ENCODE results near the gene HVCN1.

The HVCN1 gene

GRCh38 chr12:110699591-110700445 lies 10.9 kb upstream of the HVCN1 start:
- DNase-seq (ENCODE audit: low spot score), result no peak

GRCh38 chr12:110698171-110698902 lies 9.4 kb upstream of the HVCN1 start:
- DNase-seq (ENCODE audit: low spot score), result peak; percentile 82

DNA sequence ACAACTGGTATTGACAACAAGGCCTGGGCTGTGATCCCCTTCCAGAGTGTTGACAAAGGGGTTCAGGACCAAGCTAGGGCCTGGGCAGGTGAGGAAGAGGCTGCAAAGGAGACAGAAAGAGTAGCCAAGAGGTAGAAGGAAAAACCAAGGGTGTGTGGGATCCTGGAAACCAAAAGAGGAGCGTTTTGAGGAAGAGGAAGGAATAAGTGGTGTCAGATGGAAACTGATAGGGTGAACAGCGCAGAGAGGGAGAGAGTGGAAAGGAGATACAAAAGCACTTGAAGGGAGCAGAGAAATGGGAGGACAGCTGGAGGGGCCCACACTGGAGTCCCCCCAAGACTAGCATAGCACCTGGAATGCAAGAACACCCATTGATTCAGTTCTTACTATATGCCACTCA lies 8.3 kb upstream of the HVCN1 start:
- DNase-seq (ENCODE audit: low spot score), result no peak

DNA sequence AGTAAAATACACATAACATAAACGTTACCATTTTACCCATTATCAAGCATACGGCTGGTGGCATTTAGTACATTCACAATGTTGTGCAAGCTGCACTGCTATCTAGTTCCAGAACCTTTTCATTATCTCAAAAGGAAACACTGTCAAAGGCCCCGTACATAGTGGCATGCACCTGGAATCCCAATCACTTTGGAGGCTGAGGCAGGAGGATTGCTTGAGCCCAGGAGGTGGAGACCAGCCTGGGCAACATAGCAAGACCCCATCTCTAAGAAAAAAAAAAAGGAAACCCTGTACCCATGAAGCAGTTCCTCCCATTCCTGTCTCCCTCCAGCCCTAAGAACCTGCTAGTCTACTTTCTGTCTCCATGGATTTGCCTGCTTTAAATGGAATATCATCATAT lies 7.4 kb upstream of the HVCN1 start:
- DNase-seq (ENCODE audit: low spot score), result no peak

- no peak for DNase-seq (ENCODE audit: low spot score)
These were observed 5.5 kb upstream of the HVCN1 start for GRCh38 chr12:110694330-110694901.

- no peak for DNase-seq (ENCODE audit: low spot score)
These were observed 4.8 kb upstream of the HVCN1 start for GRCh38 chr12:110693731-110694130.

- no peak for DNase-seq (ENCODE audit: low spot score)
These were observed 1.2 kb upstream of the HVCN1 start for GRCh38 chr12:110690127-110690430.

DNA sequence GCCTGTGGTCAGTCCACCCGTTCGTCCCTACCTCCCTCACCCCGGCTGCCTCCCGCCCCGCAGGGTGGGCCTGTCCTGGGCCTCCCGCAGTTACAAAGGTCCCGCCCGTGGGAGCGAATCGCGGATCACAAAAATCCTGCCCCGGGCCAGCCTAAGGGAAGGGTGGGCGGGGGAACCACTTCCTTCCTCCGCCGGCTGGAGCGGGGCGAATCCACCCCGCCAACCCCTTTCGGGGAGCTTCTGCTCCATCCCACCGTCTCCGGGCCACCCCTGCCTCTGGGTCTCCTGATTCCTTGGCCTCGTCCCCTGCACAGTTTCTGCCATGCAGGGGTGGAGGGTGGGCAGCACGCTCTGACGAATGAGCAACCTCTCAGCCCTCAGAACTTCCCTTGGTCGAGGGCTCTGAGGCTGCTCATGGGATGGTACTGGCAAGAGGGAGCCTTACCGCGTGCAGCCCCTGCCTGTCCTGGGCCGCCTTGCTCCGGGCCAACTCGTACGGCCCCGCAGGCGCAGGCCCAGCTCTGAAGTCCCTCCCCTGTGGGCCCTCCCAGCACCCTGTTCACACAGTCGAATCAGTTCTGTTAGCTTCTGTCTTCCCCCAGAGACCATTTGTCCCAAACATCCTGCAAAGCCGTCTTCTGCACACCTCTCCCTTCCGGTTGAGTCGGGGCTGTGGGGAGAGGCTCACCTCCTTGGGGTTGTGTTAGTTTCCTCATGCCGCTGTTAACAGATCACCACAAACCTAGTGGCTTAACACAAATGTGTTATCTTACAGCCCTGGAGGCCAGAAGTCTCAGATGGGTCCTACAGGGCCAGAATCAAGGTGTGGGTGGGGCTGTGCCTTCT lies 589 bp upstream of the HVCN1 start:
- no peak for DNase-seq (ENCODE audit: low spot score)

DNA sequence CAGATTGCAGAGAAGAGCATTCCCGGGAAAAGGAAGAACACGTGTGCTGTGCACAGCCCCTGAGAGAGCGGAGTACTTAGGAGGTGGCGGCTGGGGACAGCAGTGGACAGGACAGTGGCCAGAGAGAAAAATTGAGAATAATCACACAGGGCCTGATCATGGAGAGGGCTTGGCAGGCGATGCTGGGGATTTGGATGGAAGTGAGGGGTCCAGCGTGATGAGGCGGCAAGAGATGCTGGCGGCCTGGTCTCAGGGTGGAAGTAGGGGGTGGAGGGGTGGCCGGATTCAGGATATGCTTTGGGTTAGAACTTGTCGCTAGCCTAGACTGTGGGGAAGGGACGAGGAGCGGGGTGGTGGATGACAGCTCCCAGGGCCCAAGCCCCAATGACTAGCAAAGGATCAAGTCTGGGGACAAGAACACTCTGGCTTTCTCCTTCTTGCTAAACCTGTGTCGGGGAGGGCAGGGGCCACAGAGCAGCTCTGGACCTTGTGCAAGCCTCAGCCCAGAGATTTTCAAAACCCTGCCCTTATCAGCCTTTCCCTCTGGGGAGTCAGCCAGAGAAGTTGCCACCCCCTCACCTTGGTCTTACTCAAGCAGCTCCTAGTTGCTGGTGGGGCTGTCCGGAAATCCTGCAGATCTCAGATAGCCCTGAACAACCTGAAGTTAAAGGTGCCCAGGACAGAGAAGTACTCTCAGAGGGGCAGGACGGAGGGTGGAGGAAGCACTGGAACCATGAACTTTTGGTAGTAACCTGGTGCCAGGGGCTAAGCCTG lies 1.3 kb downstream of the HVCN1 start:
- no peak for DNase-seq (ENCODE audit: low spot score)

DNA sequence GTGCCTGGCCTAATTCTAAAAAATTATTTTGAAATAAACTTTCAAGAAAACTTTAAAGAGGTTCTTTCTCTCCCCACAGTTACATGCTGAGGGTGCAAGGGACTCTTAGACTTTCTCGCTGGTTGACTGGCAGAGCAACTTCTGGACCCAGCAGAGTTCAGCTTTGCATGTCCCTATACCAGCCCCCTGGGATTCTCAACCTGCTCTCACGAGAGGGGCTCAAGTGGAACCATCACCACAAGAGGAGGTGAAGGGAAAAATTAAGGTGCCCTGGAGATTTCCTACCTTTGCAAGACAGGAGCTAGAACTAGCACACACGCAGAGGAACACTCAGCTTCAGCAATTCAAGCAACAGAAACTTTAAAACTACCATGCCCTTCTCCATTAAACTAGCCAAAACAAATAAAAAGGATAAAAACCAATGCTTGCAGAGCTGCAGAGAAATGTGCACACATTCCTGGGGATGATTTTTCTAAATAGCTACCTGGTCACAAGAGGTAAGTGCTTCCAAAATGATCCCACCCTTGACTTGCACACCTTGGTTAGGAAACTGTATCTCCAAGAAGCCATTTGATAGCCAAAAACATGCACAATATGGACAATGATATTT lies 2.5 kb downstream of the HVCN1 start:
- no peak for DNase-seq (ENCODE audit: low spot score)

- DNase-seq (ENCODE audit: low spot score), result no peak
These were observed 4.5 kb downstream of the HVCN1 start for GRCh38 chr12:110684312-110684836.

- DNase-seq (ENCODE audit: low spot score), result no peak
These were observed 5.0 kb downstream of the HVCN1 start for GRCh38 chr12:110683888-110684287.

GRCh38 chr12:110680032-110680431 lies 8.9 kb downstream of the HVCN1 start:
- DNase-seq (ENCODE audit: low spot score), result no peak

DNA sequence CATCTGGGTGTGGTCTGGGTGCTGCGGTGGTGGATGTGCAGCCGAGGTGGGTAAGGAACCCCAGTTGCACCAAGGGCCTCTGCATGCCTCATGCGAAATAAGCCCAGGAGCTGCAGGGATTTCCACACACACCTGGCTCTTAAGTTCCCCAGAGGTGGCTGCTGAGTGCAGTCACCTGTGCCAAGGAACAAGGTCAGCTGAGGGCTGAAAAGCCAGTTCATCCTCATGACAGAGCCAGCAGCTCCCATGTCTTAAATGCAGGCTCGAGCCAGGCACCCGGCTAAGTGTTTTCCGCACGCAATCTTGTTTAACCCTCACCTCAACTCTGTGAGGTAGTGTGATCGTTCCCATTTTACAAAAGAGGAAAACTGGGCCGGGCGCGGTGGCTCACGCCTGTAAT lies 9.7 kb downstream of the HVCN1 start:
- DNase-seq (ENCODE audit: low spot score), result no peak

DNA sequence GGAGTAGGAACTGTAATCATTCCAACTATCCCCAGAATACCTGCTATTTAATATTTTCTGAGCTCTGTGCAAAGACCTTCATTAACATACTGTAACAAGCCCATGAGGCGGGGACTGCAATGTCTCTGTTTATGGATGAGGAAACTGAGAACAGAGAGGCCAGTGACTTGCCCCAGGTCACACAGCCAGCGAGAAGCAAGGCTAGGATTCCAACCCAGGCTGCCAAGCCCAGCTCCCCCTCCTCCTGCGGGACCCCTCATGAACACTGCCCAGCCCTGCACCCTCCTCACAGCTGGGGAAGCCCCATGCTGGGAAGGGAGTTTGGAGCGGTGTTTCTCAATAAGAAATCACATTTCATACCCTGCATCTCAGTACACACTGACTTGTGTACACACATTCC lies 10.9 kb downstream of the HVCN1 start:
- DNase-seq (ENCODE audit: low spot score), result no peak

GRCh38 chr12:110677206-110677911 lies 11.6 kb downstream of the HVCN1 start:
- DNase-seq (ENCODE audit: low spot score), result no peak

DNA sequence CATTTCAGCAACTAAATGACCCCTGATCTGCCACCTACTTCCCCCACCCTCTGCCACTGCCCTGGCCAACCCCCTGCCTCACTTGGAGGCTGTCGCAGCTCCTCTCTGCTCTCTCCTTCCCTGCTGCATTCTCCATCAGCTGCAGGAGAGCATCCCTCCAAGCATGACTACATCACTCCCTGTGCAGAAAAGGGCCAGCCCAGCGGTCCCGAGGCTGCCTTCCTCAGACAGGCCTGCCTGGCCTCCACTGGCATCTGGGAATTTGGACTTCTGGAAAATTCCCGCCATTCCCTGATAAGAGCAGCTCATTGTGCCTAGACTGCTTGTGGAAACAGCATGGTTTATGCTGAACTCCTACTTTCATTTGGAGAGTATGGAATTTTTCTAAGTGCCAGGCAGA lies 12.7 kb downstream of the HVCN1 start:
- no peak for DNase-seq (ENCODE audit: low spot score)

GRCh38 chr12:110670161-110670701 lies 18.7 kb downstream of the HVCN1 start:
- no peak for DNase-seq (ENCODE audit: low spot score)

DNA sequence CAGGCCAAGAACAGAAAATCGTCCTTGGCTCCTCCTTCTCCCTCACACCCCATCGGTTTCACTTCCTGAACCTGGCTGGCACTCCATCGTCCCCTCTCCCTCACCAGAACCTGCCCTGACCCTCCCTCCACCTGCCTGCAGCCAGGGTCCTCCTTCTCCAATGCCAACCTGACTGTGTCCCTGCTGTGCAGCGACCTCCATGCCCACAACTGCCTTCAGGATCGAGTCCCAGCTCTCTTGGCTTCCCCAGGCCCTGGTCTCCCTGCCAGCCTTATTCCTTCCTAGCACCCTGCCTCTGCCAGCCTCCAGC lies 19.8 kb downstream of the HVCN1 start:
- no peak for DNase-seq (ENCODE audit: low spot score)

All from RKO (cell line).